HUES64 (cell line): ENCODE data around the gene HS6ST1.

Experiments
- H3K27ac ChIP-seq: 2 replicates; pipeline ENCODE4 v1.7.0; 2013; ENCODE audit warnings: low read depth, low read length, inconsistent platforms
- H3K27me3 ChIP-seq: 2 replicates; pipeline ENCODE4 v1.6.1; 2013; ENCODE audit warnings: mild to moderate bottlenecking, low read length; ENCODE audit not compliant: insufficient read depth
- H3K36me3 ChIP-seq: 2 replicates; pipeline ENCODE4 v1.6.1; 2013; ENCODE audit warnings: mild to moderate bottlenecking, low read length; ENCODE audit not compliant: insufficient read depth
- H3K4me1 ChIP-seq: 2 replicates; pipeline ENCODE4 v1.6.1; 2013; ENCODE audit warnings: mild to moderate bottlenecking, low read length, moderate library complexity; ENCODE audit not compliant: insufficient read depth
- H3K4me3 ChIP-seq: 2 replicates; pipeline ENCODE4 v1.5.1; 2013; ENCODE audit warnings: mild to moderate bottlenecking, low read length, moderate library complexity
- H3K9ac ChIP-seq: 2 replicates; pipeline ENCODE4 v1.6.1; 2013; ENCODE audit warnings: mild to moderate bottlenecking, low read depth, low read length
- H3K9me3 ChIP-seq: 2 replicates; pipeline ENCODE4 v1.6.1; 2013; ENCODE audit warnings: low read depth, low read length; ENCODE audit not compliant: insufficient read depth
- WGBS: fragments of 150-250, 120-280 bp; methylation state at CpG from one replicate; pipeline ENCODE4 v1.1.7; 2013; ENCODE audit warnings: missing lambda C conversion rate; 5-methylcytosine and 5-hydroxymethylcytosine counted together

Gene HS6ST1

DNA sequence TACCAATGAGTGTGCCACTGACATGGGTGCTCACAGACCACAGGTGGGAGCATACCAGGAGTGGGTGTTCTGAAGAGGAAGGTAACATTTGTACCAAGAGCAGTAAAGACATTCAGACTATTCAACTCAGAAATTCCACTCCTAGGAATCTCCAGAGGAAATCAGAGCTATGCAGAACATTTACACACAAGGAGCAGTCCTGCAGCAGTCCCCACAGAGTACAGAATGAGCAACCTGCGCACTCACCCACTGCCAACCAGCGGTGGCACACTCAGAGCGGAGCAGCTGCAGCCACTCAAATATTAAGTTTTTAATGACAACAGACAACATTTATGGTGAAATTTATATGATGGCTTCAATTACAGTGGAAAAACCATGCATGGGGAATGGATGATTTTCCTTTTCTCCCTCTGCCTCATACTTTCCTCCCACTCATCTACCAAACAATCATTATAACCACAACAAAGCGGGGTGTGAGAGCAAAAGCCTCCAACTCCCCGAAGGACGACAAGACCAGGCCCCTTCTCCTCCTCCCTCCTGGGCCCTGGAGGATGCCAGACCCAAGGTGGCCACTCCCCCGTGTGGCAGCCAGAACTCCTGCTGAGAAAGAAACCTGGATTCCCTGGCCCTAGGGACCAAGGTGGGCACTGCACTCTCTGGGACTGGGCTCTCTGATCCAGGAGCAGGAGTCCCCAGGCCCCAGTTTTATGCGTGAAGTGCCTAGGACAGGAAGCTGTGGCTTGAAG is 5.4 kb downstream of the HS6ST1 start:
- H3K4me1 ChIP-seq = peaks cover 20% of the 10 kb centered on the region; the same call in 1 of the 2 replicates
- H3K36me3 ChIP-seq = peaks cover 14% of the 10 kb centered on the region
- no peak overlapping the region for H3K4me3 ChIP-seq
- WGBS = 88% methylated on average over 8 of the region's 8 CpGs
- H3K27me3 ChIP-seq = peaks cover 8% of the 10 kb centered on the region
- H3K9me3 ChIP-seq = no peaks in the 10 kb centered on the region
- no peak overlapping the region for H3K9ac ChIP-seq
- no peak overlapping the region for H3K27ac ChIP-seq

GRCh38 chr2:128312411-128312810 is 6.3 kb downstream of the HS6ST1 start:
- Histone ChIP-seq H3K4me1 (peaks cover 20% of the 10 kb centered on the region; the same call in 1 of the 2 replicates), H3K9ac (no peak overlapping the region), H3K27ac (no peak overlapping the region), H3K4me3 (no peak overlapping the region), H3K27me3 (peaks cover under 1% of the 10 kb centered on the region; the same call in 1 of the 2 replicates), H3K9me3 (no peaks in the 10 kb centered on the region), H3K36me3 (peaks cover 14% of the 10 kb centered on the region)
- 98% methylated on average over 6 of the region's 6 CpGs for WGBS

DNA sequence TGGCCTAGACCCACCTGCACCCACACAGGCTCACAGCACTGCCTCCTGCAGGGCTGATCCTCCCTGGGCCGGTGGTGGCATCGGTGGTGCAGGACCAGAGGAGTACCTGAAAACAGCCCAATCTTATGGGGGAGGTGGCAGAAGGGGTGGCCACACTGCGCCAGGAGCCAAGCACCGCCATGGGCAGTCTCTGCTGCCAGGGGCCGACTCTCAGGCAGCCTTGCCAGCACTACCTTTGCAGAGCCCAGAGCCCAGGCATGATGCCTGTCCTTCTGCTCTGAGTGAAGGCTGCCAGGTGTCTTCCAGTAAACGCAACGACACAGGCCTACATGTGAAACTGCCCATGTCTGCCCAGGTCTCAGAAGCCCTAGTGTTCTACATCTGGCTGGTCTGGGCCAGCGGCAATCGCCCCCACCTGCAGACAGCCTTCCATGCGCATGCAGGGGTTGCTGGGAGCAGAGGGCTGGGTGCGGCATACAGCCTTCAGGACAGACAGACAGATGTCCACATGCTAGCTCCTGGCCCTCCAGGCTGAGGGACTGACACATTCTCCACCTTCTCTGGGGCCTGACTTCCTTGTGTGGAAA is 6.8 kb downstream of the HS6ST1 start:
- H3K36me3 ChIP-seq = peaks cover 14% of the 10 kb centered on the region
- no peak overlapping the region for H3K4me3 ChIP-seq
- no peak overlapping the region for H3K9ac ChIP-seq
- no peaks in the 10 kb centered on the region for H3K9me3 ChIP-seq
- no peaks in the 10 kb centered on the region for H3K27me3 ChIP-seq
- H3K27ac ChIP-seq = no peak overlapping the region
- peaks cover 16% of the 10 kb centered on the region; the same call in 1 of the 2 replicates for H3K4me1 ChIP-seq
- WGBS = 95% methylated on average over 11 of the region's 11 CpGs

DNA sequence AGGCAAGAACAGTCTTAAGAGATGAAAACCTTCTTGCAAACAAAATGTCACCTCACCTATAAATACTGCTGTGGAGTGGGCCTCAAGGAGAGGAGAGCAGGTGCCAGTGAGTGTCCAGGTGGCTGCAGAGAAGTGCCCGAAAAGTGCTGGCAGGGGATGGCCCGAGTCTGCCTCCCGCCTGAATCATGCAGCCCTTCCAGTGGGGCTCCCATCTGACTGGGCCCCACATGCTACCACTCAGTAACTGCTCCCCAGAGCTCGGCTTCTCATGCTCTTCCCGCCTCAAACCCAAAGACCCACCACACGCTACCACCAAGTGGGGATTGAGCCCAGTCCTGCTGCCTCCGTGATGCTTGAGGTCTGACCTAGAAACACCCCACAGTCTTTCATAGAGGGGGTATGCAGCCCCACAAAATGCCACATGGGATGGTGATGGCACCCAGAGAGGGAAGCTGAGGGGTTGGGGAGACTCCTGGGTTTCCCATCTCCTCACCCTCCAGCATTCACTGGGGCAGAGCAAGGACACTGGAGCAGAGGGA is 7.4 kb downstream of the HS6ST1 start:
- WGBS = 90% methylated on average over 7 of the region's 7 CpGs
- Histone ChIP-seq H3K4me3 (no peak overlapping the region), H3K9ac (no peak overlapping the region), H3K27ac (no peak overlapping the region), H3K9me3 (no peaks in the 10 kb centered on the region), H3K36me3 (peaks cover 14% of the 10 kb centered on the region), H3K27me3 (no peaks in the 10 kb centered on the region), H3K4me1 (peaks cover 11% of the 10 kb centered on the region)

- no peaks in the 10 kb centered on the region for H3K9me3 ChIP-seq
- H3K27ac ChIP-seq = no peak overlapping the region
- H3K9ac ChIP-seq = no peak overlapping the region
- peaks cover 11% of the 10 kb centered on the region for H3K36me3 ChIP-seq
- no peaks in the 10 kb centered on the region for H3K27me3 ChIP-seq
- H3K4me1 ChIP-seq = peaks cover 11% of the 10 kb centered on the region
- H3K4me3 ChIP-seq = no peak overlapping the region
- 98% methylated on average over 4 of the region's 4 CpGs for WGBS
These were observed 7.9 kb downstream of the HS6ST1 start for GRCh38 chr2:128310761-128311160.

- Histone ChIP-seq H3K36me3 (peaks cover 7% of the 10 kb centered on the region; the same call in 1 of the 2 replicates), H3K9ac (no peak overlapping the region), H3K27ac (no peak overlapping the region), H3K9me3 (no peaks in the 10 kb centered on the region), H3K27me3 (no peaks in the 10 kb centered on the region), H3K4me1 (peaks cover 11% of the 10 kb centered on the region), H3K4me3 (no peak overlapping the region)
- 97% methylated on average over 11 of the region's 12 CpGs for WGBS
These were observed 8.5 kb downstream of the HS6ST1 start for GRCh38 chr2:128310094-128310716.

DNA sequence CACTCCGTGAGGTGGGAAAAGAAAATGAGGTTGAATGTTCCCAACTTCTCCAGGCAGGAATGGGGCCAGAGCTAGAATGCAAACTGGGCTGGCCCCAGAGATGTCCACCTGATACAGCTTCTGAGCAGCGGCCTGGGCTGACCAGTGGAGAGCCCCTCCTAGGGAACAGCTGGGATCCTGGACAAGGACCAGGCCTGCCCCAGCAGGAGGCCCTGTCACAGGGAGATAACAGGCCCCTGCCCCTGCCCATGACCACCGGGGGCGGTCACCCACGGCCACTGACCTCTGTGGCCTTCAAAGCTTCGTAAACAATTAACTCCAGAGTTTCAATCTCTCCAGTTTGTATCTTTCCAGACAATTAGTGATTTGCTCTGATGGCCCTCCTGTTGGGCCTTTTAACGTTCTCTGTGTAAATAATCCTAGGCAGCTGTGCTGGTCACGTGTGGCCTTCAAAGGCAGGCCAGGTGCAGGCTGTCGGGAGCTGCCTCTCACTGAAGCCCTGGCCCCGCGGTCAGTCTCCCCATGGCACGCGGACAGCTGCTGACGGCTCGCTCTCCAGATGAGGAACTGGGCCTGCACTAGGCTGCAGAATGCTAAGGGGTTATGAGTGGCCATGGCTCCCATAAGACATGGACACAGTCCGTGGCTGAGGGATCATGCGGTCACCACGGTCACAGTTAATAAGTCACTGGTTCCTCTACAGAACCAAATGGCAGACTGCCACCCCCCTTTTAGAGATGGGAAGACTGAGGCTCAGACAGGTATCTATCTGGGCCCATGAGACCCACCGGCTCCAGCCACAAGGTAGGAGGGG is 9.2 kb downstream of the HS6ST1 start:
- Histone ChIP-seq H3K9ac (no peak overlapping the region), H3K4me3 (no peak overlapping the region), H3K9me3 (no peaks in the 10 kb centered on the region), H3K27me3 (no peaks in the 10 kb centered on the region), H3K27ac (no peak overlapping the region), H3K4me1 (peaks cover 16% of the 10 kb centered on the region), H3K36me3 (peaks cover 3% of the 10 kb centered on the region; the same call in 1 of the 2 replicates)
- WGBS = 85% methylated on average over 19 of the region's 19 CpGs

GRCh38 chr2:128308889-128309279 is 9.8 kb downstream of the HS6ST1 start:
- no peaks in the 10 kb centered on the region for H3K9me3 ChIP-seq
- WGBS = 97% methylated on average over 2 of the region's 2 CpGs
- H3K9ac ChIP-seq = no peak overlapping the region
- H3K4me3 ChIP-seq = no peak overlapping the region
- peaks cover 16% of the 10 kb centered on the region for H3K4me1 ChIP-seq
- no peak overlapping the region for H3K27ac ChIP-seq
- H3K36me3 ChIP-seq = no peaks in the 10 kb centered on the region
- no peaks in the 10 kb centered on the region for H3K27me3 ChIP-seq

DNA sequence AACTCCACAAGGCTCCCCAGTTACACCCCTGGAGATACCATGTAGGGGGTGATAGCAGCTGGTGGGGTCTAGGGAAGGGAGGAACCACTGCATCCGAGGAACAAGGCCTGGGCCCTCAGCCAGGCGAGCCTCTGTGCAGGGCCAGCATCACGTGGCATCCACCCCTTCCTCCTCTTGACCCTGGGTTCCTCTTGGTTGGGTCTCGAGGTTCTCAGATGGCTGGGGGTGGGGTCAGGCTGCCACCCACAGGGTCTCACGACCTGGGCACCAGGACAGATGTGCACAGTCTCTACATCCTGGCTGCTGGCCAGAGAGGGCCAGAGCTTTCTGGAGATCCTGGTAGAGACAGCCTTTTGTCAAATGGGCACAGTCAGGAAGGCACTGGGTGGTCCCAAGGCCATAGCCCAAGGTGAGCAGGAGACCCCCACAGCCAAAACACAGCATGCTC is 10.4 kb downstream of the HS6ST1 start:
- WGBS = 89% methylated on average over 5 of the region's 5 CpGs
- Histone ChIP-seq H3K36me3 (no peaks in the 10 kb centered on the region), H3K27me3 (no peaks in the 10 kb centered on the region), H3K4me3 (no peak overlapping the region), H3K4me1 (peaks cover 16% of the 10 kb centered on the region), H3K9me3 (no peaks in the 10 kb centered on the region), H3K27ac (no peak overlapping the region), H3K9ac (no peak overlapping the region)

DNA sequence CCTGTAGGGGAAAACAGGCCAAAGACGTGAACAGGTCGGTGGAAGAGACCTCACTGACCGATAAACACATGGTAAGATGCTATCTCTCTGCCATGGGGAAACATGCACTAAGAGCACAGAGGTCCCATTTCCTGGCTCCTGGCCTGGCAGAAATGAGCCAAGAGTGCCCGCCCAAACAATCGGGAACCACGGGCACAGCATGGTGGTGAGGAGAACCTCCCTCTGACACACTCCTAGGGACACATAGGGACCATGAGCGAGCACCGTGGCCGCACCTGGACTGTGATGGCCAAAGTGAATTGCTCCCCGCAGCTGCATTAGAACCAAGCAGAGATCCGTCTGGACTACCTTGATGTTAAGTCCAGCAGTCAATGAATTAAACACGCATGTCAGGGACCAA is 11.1 kb downstream of the HS6ST1 start:
- Histone ChIP-seq H3K36me3 (no peaks in the 10 kb centered on the region), H3K27ac (no peak overlapping the region), H3K9me3 (no peaks in the 10 kb centered on the region), H3K27me3 (no peaks in the 10 kb centered on the region), H3K4me3 (no peak overlapping the region), H3K4me1 (peaks cover 16% of the 10 kb centered on the region), H3K9ac (no peak overlapping the region)
- 94% methylated on average over 12 of the region's 12 CpGs for WGBS
